Adrenal gland (tissue), 5 donors: ENCODE measurements around the gene PPM1L.

ENCODE experiments used
- POLR2A ChIP-seq, 2 donors: fragments of 450-650 bp; IDR thresholded peaks; one replicate each; pipeline ENCODE4 v1.6.1; 2017; ENCODE audit warnings: antibody characterized with exemption in 2 of 2, mild to moderate bottlenecking in 2 of 2, moderate library complexity in 1 of 2
- TF ChIP-seq, protein P1 (sequence below), 6 experiments: fragments of 450-650 bp in 4 of 6; fragments of 200-600 bp in 2 of 6; sonication (generic) in 1 of 6; IDR thresholded peaks; 1 replicate in 5 of 6; 2 replicates in 1 of 6; pipeline versions ENCODE4 v1.5.1 to v1.8.0; 2016 to 2021; ENCODE audit warnings: antibody characterized with exemption in 6 of 6, mild to moderate bottlenecking in 2 of 6, moderate library complexity in 1 of 6
- donor health status: DM: no; HTN: no; CAD: no.

DNA sequence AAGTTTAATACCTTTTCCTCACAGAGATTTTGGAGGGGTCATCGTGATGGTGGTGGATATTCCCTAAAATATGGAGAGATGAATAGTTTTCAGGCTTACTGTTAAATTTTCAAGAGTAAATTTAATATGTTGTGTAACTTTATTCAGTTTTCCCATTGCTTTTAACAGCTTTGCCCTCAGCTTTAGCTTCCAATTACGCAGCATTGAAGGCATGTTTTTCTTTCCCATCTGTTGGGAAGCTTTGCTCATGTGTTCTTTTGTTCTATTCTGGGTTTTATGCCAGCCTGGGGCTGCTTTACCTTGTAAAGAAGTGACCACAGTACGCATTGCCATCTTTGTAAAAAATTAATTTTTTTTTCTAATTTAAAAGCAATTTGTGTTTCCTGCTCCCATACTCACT lies 197.7 kb downstream of the PPM1L start:
- TF ChIP-seq POLR2A (IDR thresholded peaks at IDR 0.05): no peak
- TF ChIP-seq, protein P1, sequence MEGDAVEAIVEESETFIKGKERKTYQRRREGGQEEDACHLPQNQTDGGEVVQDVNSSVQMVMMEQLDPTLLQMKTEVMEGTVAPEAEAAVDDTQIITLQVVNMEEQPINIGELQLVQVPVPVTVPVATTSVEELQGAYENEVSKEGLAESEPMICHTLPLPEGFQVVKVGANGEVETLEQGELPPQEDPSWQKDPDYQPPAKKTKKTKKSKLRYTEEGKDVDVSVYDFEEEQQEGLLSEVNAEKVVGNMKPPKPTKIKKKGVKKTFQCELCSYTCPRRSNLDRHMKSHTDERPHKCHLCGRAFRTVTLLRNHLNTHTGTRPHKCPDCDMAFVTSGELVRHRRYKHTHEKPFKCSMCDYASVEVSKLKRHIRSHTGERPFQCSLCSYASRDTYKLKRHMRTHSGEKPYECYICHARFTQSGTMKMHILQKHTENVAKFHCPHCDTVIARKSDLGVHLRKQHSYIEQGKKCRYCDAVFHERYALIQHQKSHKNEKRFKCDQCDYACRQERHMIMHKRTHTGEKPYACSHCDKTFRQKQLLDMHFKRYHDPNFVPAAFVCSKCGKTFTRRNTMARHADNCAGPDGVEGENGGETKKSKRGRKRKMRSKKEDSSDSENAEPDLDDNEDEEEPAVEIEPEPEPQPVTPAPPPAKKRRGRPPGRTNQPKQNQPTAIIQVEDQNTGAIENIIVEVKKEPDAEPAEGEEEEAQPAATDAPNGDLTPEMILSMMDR (IDR thresholded peaks at IDR 0.05): no peak
